Ascending aorta (tissue), 2 donors: Measurements from ENCODE around the gene MCRIP2. TPM values are rescaled to one million over a fixed set of nuclear protein-coding genes. Genes with fewer than 3 reads are reported as not detected.

Experiments used
- DNase-seq, 2 donors: peaks; one replicate each; pipeline ENCODE4 v3.0.0-alpha.2; 2019; ENCODE audit warnings: low spot score in 2 of 2
- H3K27ac ChIP-seq, 2 donors: fragments of 200-600 bp; sonication (generic); one replicate each; pipeline ENCODE4 v1.5.1; 2016 to 2017; ENCODE audit warnings: mild to moderate bottlenecking in 1 of 2
- H3K27me3 ChIP-seq: fragments of 200-600 bp; sonication (generic); one replicate; pipeline ENCODE4 v1.5.1; 2017
- H3K36me3 ChIP-seq, 2 donors: fragments of 200-600 bp; sonication (generic); one replicate each; pipeline ENCODE4 v1.5.1; 2016
- H3K4me1 ChIP-seq, 2 donors: fragments of 200-600 bp; sonication (generic); one replicate each; pipeline ENCODE4 v1.5.1; 2016 to 2017; ENCODE audit warnings: mild to moderate bottlenecking in 1 of 2
- H3K4me3 ChIP-seq, 2 donors: fragments of 200-600 bp; sonication (generic); one replicate each; pipeline ENCODE4 v1.5.1; 2016 to 2017; ENCODE audit warnings: mild to moderate bottlenecking in 1 of 2
- H3K9me3 ChIP-seq, 2 donors: fragments of 200-600 bp; sonication (generic); one replicate each; pipeline ENCODE4 v1.5.1; 2016
- intact Hi-C: fragments of 100-400 bp; cut with DNase I; formaldehyde crosslinking; loops from one replicate; pipeline ENCODE4 v1.15.1; 2023
- total RNA-seq: library from RNA; depleted of rRNA; stranded (reverse); fragments of >200 nt; gene quantifications from one replicate; pipeline ENCODE4 v1.1.0, GENCODE V29; 2016
- TF ChIP-seq, protein P1 (sequence below), 3 experiments: fragments of 200-600 bp in 2 of 3; fragments of 450-650 bp in 1 of 3; sonication (generic) in 2 of 3; IDR thresholded peaks; one replicate each; pipeline ENCODE4 v1.5.1; 2016 to 2019; ENCODE audit warnings: antibody characterized with exemption in 3 of 3, mild to moderate bottlenecking in 1 of 3, moderate library complexity in 1 of 3

The MCRIP2 gene
- total RNA-seq, 1 donor from 2014 or later: 92.9 TPM

- no peak overlapping the region for H3K4me3 ChIP-seq
Measured at GRCh38 chr16:677316-678190, 35.9 kb downstream of the MCRIP2 start.

DNA sequence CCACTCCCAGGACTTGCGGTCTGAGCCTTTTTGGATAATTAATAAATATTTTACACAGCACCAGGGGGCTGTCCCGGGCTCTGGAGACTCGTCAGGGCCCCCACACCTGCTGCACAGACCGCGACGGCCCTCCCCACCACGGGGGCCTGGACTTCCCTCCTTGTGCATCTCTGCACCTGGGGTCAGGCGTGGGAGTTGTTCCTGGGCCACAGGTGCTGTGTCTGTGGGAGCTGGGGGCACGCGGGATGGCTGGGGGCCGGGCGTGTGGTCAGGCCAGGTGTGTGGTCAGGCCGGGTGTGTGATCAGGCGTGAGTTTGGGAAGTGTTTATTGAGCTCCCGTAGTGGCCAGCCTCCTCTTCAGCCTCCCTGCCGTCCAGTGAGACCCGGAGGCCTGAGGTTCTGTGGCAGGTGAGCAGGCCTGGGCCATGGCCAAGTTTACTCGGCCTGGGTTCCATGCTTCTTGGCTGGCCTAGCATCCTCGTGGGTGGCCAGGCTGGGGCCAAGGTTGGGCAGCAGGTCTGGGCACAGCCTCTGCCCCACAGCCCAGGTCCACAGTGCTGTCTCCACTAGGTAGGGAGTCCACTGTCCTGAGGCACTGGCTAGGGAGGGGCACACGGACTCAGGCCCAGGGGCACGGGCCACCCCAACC lies 36.7 kb downstream of the MCRIP2 start:
- H3K4me1 ChIP-seq: peaks cover 15 to 28% of the 10 kb centered on the region in 2 donors
- intact Hi-C loops: no loop called here
- no peak overlapping the region for H3K27ac ChIP-seq

More at GRCh38 chr16:677316-678190, 35.9 kb downstream of the MCRIP2 start:
- no peak for DNase-seq
- TF ChIP-seq, protein P1, sequence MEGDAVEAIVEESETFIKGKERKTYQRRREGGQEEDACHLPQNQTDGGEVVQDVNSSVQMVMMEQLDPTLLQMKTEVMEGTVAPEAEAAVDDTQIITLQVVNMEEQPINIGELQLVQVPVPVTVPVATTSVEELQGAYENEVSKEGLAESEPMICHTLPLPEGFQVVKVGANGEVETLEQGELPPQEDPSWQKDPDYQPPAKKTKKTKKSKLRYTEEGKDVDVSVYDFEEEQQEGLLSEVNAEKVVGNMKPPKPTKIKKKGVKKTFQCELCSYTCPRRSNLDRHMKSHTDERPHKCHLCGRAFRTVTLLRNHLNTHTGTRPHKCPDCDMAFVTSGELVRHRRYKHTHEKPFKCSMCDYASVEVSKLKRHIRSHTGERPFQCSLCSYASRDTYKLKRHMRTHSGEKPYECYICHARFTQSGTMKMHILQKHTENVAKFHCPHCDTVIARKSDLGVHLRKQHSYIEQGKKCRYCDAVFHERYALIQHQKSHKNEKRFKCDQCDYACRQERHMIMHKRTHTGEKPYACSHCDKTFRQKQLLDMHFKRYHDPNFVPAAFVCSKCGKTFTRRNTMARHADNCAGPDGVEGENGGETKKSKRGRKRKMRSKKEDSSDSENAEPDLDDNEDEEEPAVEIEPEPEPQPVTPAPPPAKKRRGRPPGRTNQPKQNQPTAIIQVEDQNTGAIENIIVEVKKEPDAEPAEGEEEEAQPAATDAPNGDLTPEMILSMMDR (IDR thresholded peaks at IDR 0.05): no peak
- no peak overlapping the region for H3K27ac ChIP-seq
- intact Hi-C loops: no loop called here
- peaks cover 23 to 25% of the 10 kb centered on the region in 2 donors for H3K36me3 ChIP-seq
- no peaks in the 10 kb centered on the region for H3K27me3 ChIP-seq
- H3K9me3 ChIP-seq: no peaks in the 10 kb centered on the region
- H3K4me1 ChIP-seq: peaks cover 14 to 25% of the 10 kb centered on the region in 2 donors

GRCh38 chr16:678858-679813 lies 37.5 kb downstream of the MCRIP2 start:
- peak in 1 of 2 donors; percentile 81 for DNase-seq
- H3K4me1 ChIP-seq: peaks cover 20 to 32% of the 10 kb centered on the region in 2 donors
- no peaks in the 10 kb centered on the region for H3K9me3 ChIP-seq
- TF ChIP-seq, protein P1 (IDR thresholded peaks at IDR 0.05): no peak
- H3K36me3 ChIP-seq: peaks cover 13 to 15% of the 10 kb centered on the region in 2 donors
- H3K27me3 ChIP-seq: no peaks in the 10 kb centered on the region
- intact Hi-C loops: no loop called here
- peak overlapping the region; percentile 89 to 90 for H3K4me3 ChIP-seq
- peak overlapping the region; percentile 85 to 90 for H3K27ac ChIP-seq

More for the DNA sequence above, 36.7 kb downstream of the MCRIP2 start:
- DNase-seq: no peak
- Histone ChIP-seq H3K4me3 (no peak overlapping the region), H3K27me3 (no peaks in the 10 kb centered on the region), H3K9me3 (no peaks in the 10 kb centered on the region), H3K36me3 (peaks cover 18 to 20% of the 10 kb centered on the region in 2 donors)
- TF ChIP-seq, protein P1 (IDR thresholded peaks at IDR 0.05): no peak

DNA sequence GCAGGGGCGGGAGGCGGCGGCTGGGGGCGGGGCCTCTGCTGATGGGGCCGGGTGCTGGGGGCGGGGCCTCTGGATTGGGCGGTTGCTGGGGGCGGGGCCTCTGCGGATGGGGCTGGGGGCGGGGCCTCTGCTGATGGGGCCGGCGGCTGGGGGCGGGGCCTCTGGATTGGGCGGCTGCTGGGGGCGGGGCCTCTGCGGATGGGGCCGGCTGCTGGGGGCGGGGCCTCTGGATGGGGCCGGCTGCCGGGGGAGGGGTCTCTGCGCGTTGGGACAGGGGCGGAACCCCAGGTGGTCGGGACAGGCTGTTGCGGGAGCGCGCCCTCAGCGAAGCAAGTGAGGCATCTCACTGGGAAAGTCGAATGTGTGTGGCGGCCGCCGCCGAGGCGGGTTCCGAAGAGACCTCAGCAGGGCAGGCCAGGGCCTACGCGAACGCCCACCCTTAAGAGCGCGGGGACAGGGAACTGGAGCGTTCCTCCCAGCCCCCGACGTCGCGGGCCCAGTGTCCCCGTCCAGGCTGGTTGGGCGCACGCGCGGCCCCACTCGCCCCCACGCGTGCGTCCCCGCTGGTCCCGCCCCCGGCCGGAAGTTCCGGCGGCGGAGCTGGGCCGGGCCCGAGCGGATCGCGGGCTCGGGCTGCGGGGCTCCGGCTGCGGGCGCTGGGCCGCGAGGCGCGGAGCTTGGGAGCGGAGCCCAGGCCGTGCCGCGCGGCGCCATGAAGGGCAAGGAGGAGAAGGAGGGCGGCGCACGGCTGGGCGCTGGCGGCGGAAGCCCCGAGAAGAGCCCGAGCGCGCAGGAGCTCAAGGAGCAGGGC lies 38.4 kb downstream of the MCRIP2 start, which contains the start of gene STUB1:
TSS of gene STUB1 (plus strand) at position 597 of the 811 bp plus-strand sequence. CDS start at position 713, 116 bp downstream.
- TF ChIP-seq, protein P1 (IDR thresholded peaks at IDR 0.05): peak in 1 of 3 experiments; percentile 10
- H3K4me1 ChIP-seq: peaks cover 20 to 38% of the 10 kb centered on the region in 2 donors
- intact Hi-C loops: loop anchor here (2.0 kb wide), 1 partner anchor 43 kb away; the partner anchor contains the start of gene METTL26

More for the DNA sequence above, 38.4 kb downstream of the MCRIP2 start, which contains the start of gene STUB1:
- Histone ChIP-seq H3K36me3 (peaks cover 13 to 15% of the 10 kb centered on the region in 2 donors), H3K27me3 (no peaks in the 10 kb centered on the region), H3K9me3 (no peaks in the 10 kb centered on the region), H3K4me3 (peak within 1 kb of the TSS; percentile 89 to 90), H3K27ac (peak within 1 kb of the TSS; percentile 85 to 90)
- peak in 1 of 2 donors; percentile 90 for DNase-seq
